ENCODE data around the gene SOCS1. TPM values are rescaled to one million over a fixed set of nuclear protein-coding genes. Genes with fewer than 3 reads are reported as not detected.

Gene SOCS1
- 1.6 and 7.3 TPM in 2 replicates for total RNA-seq (ENCODE audit: low replicate concordance)

- peak within 1 kb of the TSS; percentile 90 for H3K4me2 ChIP-seq
- no peak within 1 kb of the TSS for H3K27ac Mint-ChIP-seq
- no peaks in the 10 kb centered on the region for H3K9me3 ChIP-seq (ENCODE audit: low read depth)
- peaks cover 17% of the 10 kb centered on the region for H3K27me3 Mint-ChIP-seq (ENCODE audit: insufficient read depth, low read depth)
- peaks cover 6% of the 10 kb centered on the region for H3F3A ChIP-seq (ENCODE audit: low read depth)
- DNase-seq (ENCODE audit: low spot score), result peak; percentile 96
- H3K9ac ChIP-seq, result no peak within 1 kb of the TSS
- peak; percentile 82 for TF ChIP-seq CTCF (IDR thresholded peaks at IDR 0.05)
- TF ChIP-seq EZH2 (IDR thresholded peaks at IDR 0.05), result no peak
- no peaks in the 10 kb centered on the region for H3K79me2 ChIP-seq (ENCODE audit: low read depth)
- peak within 1 kb of the TSS; percentile 93 for H3K4me3 Mint-ChIP-seq
- no peak within 1 kb of the TSS for H3K27ac ChIP-seq
- H3K4me1 Mint-ChIP-seq, result peaks cover 11% of the 10 kb centered on the region
- H3K36me3 Mint-ChIP-seq, result no peaks in the 10 kb centered on the region
- H3K4me1 ChIP-seq, result peaks cover 9% of the 10 kb centered on the region
- H3K9me3 Mint-ChIP-seq, result no peaks in the 10 kb centered on the region
- peak within 1 kb of the TSS; percentile 89 for H2AFZ ChIP-seq (replicated peaks)
- H4K20me1 ChIP-seq (ENCODE audit: low read depth), result peaks cover 15% of the 10 kb centered on the region
- H3K36me3 ChIP-seq, result no peaks in the 10 kb centered on the region
- H3K27me3 ChIP-seq, result peaks cover 28% of the 10 kb centered on the region
- peak within 1 kb of the TSS; percentile 53 for H3K4me3 ChIP-seq
Measured at GRCh38 chr16:11255737-11256660, at the start of gene SOCS1. Gene SOCS1, minus strand, starts transcription at chr16:11256204. Its CDS starts 726 bp downstream, at chr16:11255478.

GRCh38 chr16:11303405-11304138 is 47.6 kb upstream of the SOCS1 start:
- no peak overlapping the region for H3K4me3 ChIP-seq
- Mint-ChIP-seq H3K4me3 (peak overlapping the region; percentile 51), H3K4me1 (peaks cover 15% of the 10 kb centered on the region), H3K9me3 (peaks cover 4% of the 10 kb centered on the region), H3K27ac (peak overlapping the region; percentile 26), H3K36me3 (no peaks in the 10 kb centered on the region), H3K27me3 (ENCODE audit: insufficient read depth, low read depth) (peaks cover 13% of the 10 kb centered on the region)
- no peaks in the 10 kb centered on the region for H3F3A ChIP-seq (ENCODE audit: low read depth)
- TF ChIP-seq CTCF (IDR thresholded peaks at IDR 0.05), result no peak
- no peak for TF ChIP-seq EZH2phosphoT487 (IDR thresholded peaks at IDR 0.05)
- no peak for TF ChIP-seq EZH2 (IDR thresholded peaks at IDR 0.05)
- peaks cover 2% of the 10 kb centered on the region for H3K4me1 ChIP-seq
- DNase-seq (ENCODE audit: low spot score), result no peak
- no peaks in the 10 kb centered on the region for H3K79me2 ChIP-seq (ENCODE audit: low read depth)
- H3K9ac ChIP-seq, result no peak overlapping the region
- H3K27ac ChIP-seq, result no peak overlapping the region
- no peak overlapping the region for H2AFZ ChIP-seq (replicated peaks)
- no peaks in the 10 kb centered on the region for H3K36me3 ChIP-seq
- no peak overlapping the region for H3K4me2 ChIP-seq
- no peaks in the 10 kb centered on the region for H3K9me3 ChIP-seq (ENCODE audit: low read depth)
- no peaks in the 10 kb centered on the region for H3K27me3 ChIP-seq
- no peaks in the 10 kb centered on the region for H4K20me1 ChIP-seq (ENCODE audit: low read depth)

DNA sequence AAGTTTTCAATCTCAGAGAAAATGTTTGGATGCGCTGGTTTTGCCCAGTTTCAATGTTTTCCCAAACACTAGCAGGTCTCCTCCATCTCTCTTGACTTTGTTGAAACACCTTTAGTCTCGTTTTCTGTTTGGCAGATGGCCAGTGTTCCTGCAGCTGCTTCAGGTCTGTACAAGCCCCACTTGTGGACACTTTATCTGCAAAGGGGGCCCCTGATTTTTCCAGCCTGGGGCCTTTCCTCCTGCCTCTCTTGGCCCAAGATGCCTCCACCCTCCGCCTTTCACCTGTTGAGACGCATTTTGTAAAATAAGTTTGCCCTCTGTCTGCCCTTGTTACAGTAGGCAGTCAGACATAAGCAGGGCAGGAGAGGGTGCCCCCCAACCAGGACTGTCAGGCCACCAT is 47.0 kb upstream of the SOCS1 start:
- Histone ChIP-seq H4K20me1 (ENCODE audit: low read depth) (no peaks in the 10 kb centered on the region), H3K36me3 (no peaks in the 10 kb centered on the region), H2AFZ (replicated peaks) (no peak overlapping the region), H3K79me2 (ENCODE audit: low read depth) (no peaks in the 10 kb centered on the region), H3K9me3 (ENCODE audit: low read depth) (no peaks in the 10 kb centered on the region), H3K4me1 (peaks cover 2% of the 10 kb centered on the region), H3K27me3 (no peaks in the 10 kb centered on the region), H3K27ac (no peak overlapping the region), H3K9ac (no peak overlapping the region), H3K4me3 (no peak overlapping the region), H3K4me2 (no peak overlapping the region), H3F3A (ENCODE audit: low read depth) (no peaks in the 10 kb centered on the region)
- Mint-ChIP-seq H3K27me3 (ENCODE audit: insufficient read depth, low read depth) (peaks cover 13% of the 10 kb centered on the region), H3K36me3 (no peaks in the 10 kb centered on the region), H3K9me3 (peaks cover 4% of the 10 kb centered on the region), H3K4me1 (peaks cover 19% of the 10 kb centered on the region), H3K4me3 (no peak overlapping the region), H3K27ac (no peak overlapping the region)
- TF ChIP-seq EZH2phosphoT487 (IDR thresholded peaks at IDR 0.05), result no peak
- no peak for TF ChIP-seq EZH2 (IDR thresholded peaks at IDR 0.05)
- no peak for TF ChIP-seq CTCF (IDR thresholded peaks at IDR 0.05)
- no peak for DNase-seq (ENCODE audit: low spot score)

Data from neural progenitor cell (in vitro differentiated cells).